Endothelial cell (in vitro differentiated cells): Measurements from ENCODE around the gene RHNO1. TPM values are rescaled to one million over a fixed set of nuclear protein-coding genes. Genes with fewer than 3 reads are reported as not detected.

Source experiments
- DNase-seq: peaks from one replicate; pipeline ENCODE4 v3.0.0; 2021; ENCODE audit warnings: low spot score
- H3K27ac Mint-ChIP-seq: one replicate; pipeline ENCODE4 v1.8.0; 2021; ENCODE audit warnings: mixed read lengths, inconsistent platforms; ENCODE audit not compliant: unreplicated experiment
- H3K27me3 Mint-ChIP-seq: one replicate; pipeline ENCODE4 v1.8.0; 2021; ENCODE audit warnings: mild to moderate bottlenecking, moderate library complexity, mixed read lengths, inconsistent platforms; ENCODE audit not compliant: unreplicated experiment
- H3K36me3 Mint-ChIP-seq: one replicate; pipeline ENCODE4 v1.8.0; 2021; ENCODE audit warnings: mild to moderate bottlenecking, low read depth, mixed read lengths, inconsistent platforms; ENCODE audit not compliant: unreplicated experiment
- H3K4me1 Mint-ChIP-seq: one replicate; pipeline ENCODE4 v1.8.0; 2021; ENCODE audit warnings: mild to moderate bottlenecking, mixed read lengths, inconsistent platforms; ENCODE audit not compliant: unreplicated experiment
- H3K4me3 Mint-ChIP-seq: one replicate; pipeline ENCODE4 v1.8.0; 2021; ENCODE audit warnings: mild to moderate bottlenecking, mixed read lengths, inconsistent platforms; ENCODE audit not compliant: unreplicated experiment
- H3K9me3 Mint-ChIP-seq: one replicate; pipeline ENCODE4 v1.8.0; 2021; ENCODE audit warnings: mixed read lengths, inconsistent platforms; ENCODE audit not compliant: unreplicated experiment
- CTCF ChIP-seq: fragments of 200-600 bp; sonication (generic); IDR thresholded peaks from one replicate; pipeline ENCODE4 v1.5.0; 2021; ENCODE audit warnings: antibody characterized with exemption; ENCODE audit not compliant: unreplicated experiment
- total RNA-seq: library from RNA; stranded (reverse); fragmentation: NEBNext Ultra II Directional; extraction: Animal tissue kit (Norgen Biotek cat#: 25700); gene quantifications from one replicate; pipeline ENCODE4 v1.2.1, GENCODE V29; 2021; ENCODE audit not compliant: unreplicated experiment

Gene RHNO1
- total RNA-seq, 1 donor from 2014 or later: 27.7 TPM

- H3K4me1 Mint-ChIP-seq: peaks cover 11% of the 10 kb centered on the region
- no peaks in the 10 kb centered on the region for H3K9me3 Mint-ChIP-seq
- TF ChIP-seq CTCF: no peak
- no peak overlapping the region for H3K27ac Mint-ChIP-seq
- peaks cover 10% of the 10 kb centered on the region for H3K27me3 Mint-ChIP-seq
- no peak overlapping the region for H3K4me3 Mint-ChIP-seq
- no peak for DNase-seq
- H3K36me3 Mint-ChIP-seq: no peaks in the 10 kb centered on the region
Observed at GRCh38 chr12:2895051-2895451, 18.0 kb downstream of the RHNO1 start.

- Mint-ChIP-seq H3K4me1 (peaks cover 9% of the 10 kb centered on the region), H3K27me3 (peaks cover 7% of the 10 kb centered on the region), H3K27ac (no peak overlapping the region), H3K9me3 (no peaks in the 10 kb centered on the region), H3K4me3 (no peak overlapping the region), H3K36me3 (no peaks in the 10 kb centered on the region)
- no peak for DNase-seq
- no peak for TF ChIP-seq CTCF
Observed at GRCh38 chr12:2895511-2895910, 18.5 kb downstream of the RHNO1 start.

GRCh38 chr12:2897418-2897817, 20.4 kb downstream of the RHNO1 start:
- H3K4me3 Mint-ChIP-seq: no peak overlapping the region

GRCh38 chr12:2900642-2901041, 23.6 kb downstream of the RHNO1 start:
- no peak overlapping the region for H3K27ac Mint-ChIP-seq
- H3K9me3 Mint-ChIP-seq: no peaks in the 10 kb centered on the region
- peaks cover 1% of the 10 kb centered on the region for H3K27me3 Mint-ChIP-seq
- no peak for TF ChIP-seq CTCF
- H3K4me1 Mint-ChIP-seq: peaks cover 6% of the 10 kb centered on the region
- no peak overlapping the region for H3K4me3 Mint-ChIP-seq
- no peak for DNase-seq
- H3K36me3 Mint-ChIP-seq: no peaks in the 10 kb centered on the region

More at GRCh38 chr12:2897418-2897817, 20.4 kb downstream of the RHNO1 start:
- no peak for DNase-seq
- Mint-ChIP-seq H3K27ac (no peak overlapping the region), H3K27me3 (peaks cover 3% of the 10 kb centered on the region), H3K9me3 (no peaks in the 10 kb centered on the region), H3K4me1 (peaks cover 5% of the 10 kb centered on the region), H3K36me3 (no peaks in the 10 kb centered on the region)
- no peak for TF ChIP-seq CTCF

GRCh38 chr12:2902272-2902880, 25.4 kb downstream of the RHNO1 start:
- Mint-ChIP-seq H3K36me3 (no peaks in the 10 kb centered on the region), H3K4me1 (peaks cover 6% of the 10 kb centered on the region), H3K27me3 (peaks cover 1% of the 10 kb centered on the region), H3K4me3 (no peak overlapping the region), H3K27ac (no peak overlapping the region), H3K9me3 (no peaks in the 10 kb centered on the region)
- DNase-seq: no peak
- no peak for TF ChIP-seq CTCF
